RWPE2 (cell line): Measurements from ENCODE around the gene LRMDA.

Source experiments
- ATAC-seq: fragments of 200-7000 bp; cut with Tn5 transposase; 3 replicates; pipeline ENCODE4 v1.9.1; 2021; ENCODE audit warnings: low read depth
- DNase-seq: peaks from one replicate; pipeline ENCODE4 v3.0.0-alpha.2; 2020; ENCODE audit warnings: low spot score
- H3K27ac ChIP-seq: fragments of 450-650 bp; 2 replicates; pipeline ENCODE4 v1.5.1; 2017; ENCODE audit warnings: mild to moderate bottlenecking; ENCODE audit not compliant: poor library complexity, severe bottlenecking
- H3K27me3 ChIP-seq: fragments of 250-450 bp; sonication (Bioruptor Pico); 2 replicates; pipeline ENCODE4 v1.5.1; 2021; ENCODE audit warnings: mild to moderate bottlenecking, moderate library complexity; ENCODE audit not compliant: insufficient read depth, poor library complexity, severe bottlenecking
- H3K36me3 ChIP-seq: fragments of 250-450 bp; sonication (Bioruptor Pico); 2 replicates; pipeline ENCODE4 v1.5.1; 2020; ENCODE audit warnings: low read depth, mild to moderate bottlenecking, moderate library complexity
- H3K4me1 ChIP-seq: fragments of 250-450 bp; sonication (Bioruptor Pico); 2 replicates; pipeline ENCODE4 v1.5.1; 2021; ENCODE audit warnings: mild to moderate bottlenecking, moderate library complexity; ENCODE audit not compliant: insufficient read depth, poor library complexity, severe bottlenecking
- H3K4me3 ChIP-seq: fragments of 250-450 bp; sonication (Bioruptor Pico); 2 replicates; pipeline ENCODE4 v1.5.1; 2021; ENCODE audit warnings: mild to moderate bottlenecking, moderate library complexity; ENCODE audit not compliant: severe bottlenecking
- H3K9me3 ChIP-seq: fragments of 250-450 bp; sonication (Bioruptor Pico); 2 replicates; pipeline ENCODE4 v1.5.1; 2021; ENCODE audit warnings: mild to moderate bottlenecking, moderate library complexity; ENCODE audit not compliant: severe bottlenecking
- TF ChIP-seq, protein P1 (sequence below): fragments of 450-650 bp; IDR thresholded peaks from one replicate; pipeline ENCODE4 v1.5.1; 2017; ENCODE audit warnings: mild to moderate bottlenecking, moderate library complexity; ENCODE audit not compliant: poor library complexity, severe bottlenecking

LRMDA gene

GRCh38 chr10:76149602-76150138 lies 718.2 kb downstream of the LRMDA start:
- DNase-seq (no peak), ATAC-seq (no peak)
- no peak overlapping the region for H3K4me3 ChIP-seq
- H3K27ac ChIP-seq, result no peak overlapping the region
- no peaks in the 10 kb centered on the region for H3K4me1 ChIP-seq
- no peaks in the 10 kb centered on the region for H3K36me3 ChIP-seq
- H3K9me3 ChIP-seq, result no peaks in the 10 kb centered on the region
- H3K27me3 ChIP-seq, result no peaks in the 10 kb centered on the region
- TF ChIP-seq, protein P1, sequence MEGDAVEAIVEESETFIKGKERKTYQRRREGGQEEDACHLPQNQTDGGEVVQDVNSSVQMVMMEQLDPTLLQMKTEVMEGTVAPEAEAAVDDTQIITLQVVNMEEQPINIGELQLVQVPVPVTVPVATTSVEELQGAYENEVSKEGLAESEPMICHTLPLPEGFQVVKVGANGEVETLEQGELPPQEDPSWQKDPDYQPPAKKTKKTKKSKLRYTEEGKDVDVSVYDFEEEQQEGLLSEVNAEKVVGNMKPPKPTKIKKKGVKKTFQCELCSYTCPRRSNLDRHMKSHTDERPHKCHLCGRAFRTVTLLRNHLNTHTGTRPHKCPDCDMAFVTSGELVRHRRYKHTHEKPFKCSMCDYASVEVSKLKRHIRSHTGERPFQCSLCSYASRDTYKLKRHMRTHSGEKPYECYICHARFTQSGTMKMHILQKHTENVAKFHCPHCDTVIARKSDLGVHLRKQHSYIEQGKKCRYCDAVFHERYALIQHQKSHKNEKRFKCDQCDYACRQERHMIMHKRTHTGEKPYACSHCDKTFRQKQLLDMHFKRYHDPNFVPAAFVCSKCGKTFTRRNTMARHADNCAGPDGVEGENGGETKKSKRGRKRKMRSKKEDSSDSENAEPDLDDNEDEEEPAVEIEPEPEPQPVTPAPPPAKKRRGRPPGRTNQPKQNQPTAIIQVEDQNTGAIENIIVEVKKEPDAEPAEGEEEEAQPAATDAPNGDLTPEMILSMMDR, result no peak

DNA sequence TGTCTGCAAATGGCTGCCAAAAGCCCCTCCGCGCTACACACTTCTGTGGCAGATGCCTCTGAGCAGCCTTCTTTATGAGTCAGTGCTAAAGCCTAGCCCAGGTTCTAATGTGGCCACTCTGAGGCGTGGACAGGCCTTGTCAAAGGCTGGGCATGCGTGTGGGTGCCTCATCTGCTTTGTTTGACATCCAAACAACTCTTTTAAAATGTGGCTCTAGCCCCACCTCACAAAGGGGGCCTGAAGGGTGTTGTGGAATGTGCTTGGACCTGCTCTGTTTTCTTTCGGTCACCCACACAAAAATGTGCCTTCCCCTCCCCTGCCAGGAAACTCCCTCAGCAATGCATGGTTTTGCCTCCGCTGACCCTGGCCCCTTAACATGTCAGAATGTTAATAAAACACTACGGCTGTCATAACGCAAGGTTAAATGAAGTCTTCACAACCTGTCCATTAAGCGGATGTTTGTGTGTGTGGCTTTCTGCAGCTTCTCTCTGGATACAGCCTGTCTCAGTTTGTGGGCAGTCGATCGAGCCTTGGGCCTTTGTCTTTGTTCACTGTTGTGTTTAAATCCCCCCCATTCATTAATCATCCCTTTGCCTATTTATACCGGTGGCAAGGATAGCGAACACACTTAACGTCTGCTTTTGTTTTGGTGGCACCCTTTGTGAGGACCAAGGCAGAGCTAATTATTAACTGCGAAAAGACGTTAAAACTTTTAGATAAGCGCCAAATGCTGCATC lies 718.9 kb downstream of the LRMDA start:
- no peak for DNase-seq
- H3K27ac ChIP-seq, result no peak overlapping the region
- H3K27me3 ChIP-seq, result peaks cover 4% of the 10 kb centered on the region
- peak; percentile 45; the same call in 1 of the 3 replicates for ATAC-seq
- H3K4me1 ChIP-seq, result no peaks in the 10 kb centered on the region
- TF ChIP-seq, protein P1, result no peak
- H3K4me3 ChIP-seq, result no peak overlapping the region
- H3K9me3 ChIP-seq, result no peaks in the 10 kb centered on the region
- H3K36me3 ChIP-seq, result no peaks in the 10 kb centered on the region

GRCh38 chr10:76150876-76151288 lies 719.5 kb downstream of the LRMDA start:
- Histone ChIP-seq H3K4me1 (no peaks in the 10 kb centered on the region), H3K27me3 (peaks cover 4% of the 10 kb centered on the region), H3K4me3 (no peak overlapping the region), H3K36me3 (no peaks in the 10 kb centered on the region), H3K9me3 (no peaks in the 10 kb centered on the region), H3K27ac (no peak overlapping the region)
- no peak for ATAC-seq
- TF ChIP-seq, protein P1, result no peak
- DNase-seq, result no peak

DNA sequence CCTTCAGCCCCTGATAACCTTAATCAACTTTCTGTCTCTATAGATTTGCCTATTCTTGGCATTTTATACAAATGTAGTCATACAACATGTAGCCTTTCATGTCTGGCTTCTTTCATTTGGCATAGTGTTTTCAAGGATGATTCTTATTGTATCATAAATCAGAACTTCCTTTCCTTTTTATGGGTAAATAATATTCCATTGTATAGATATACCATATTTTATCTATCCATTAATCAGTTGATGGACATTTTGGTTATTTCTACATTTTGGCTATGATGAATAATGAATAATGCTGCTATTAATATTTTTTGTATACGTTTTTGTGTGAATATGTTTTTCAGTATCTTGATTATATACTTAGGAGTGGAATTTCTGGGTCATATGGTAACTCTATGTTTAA lies 720.8 kb downstream of the LRMDA start:
- H3K4me1 ChIP-seq, result no peaks in the 10 kb centered on the region
- H3K9me3 ChIP-seq, result no peaks in the 10 kb centered on the region
- no peaks in the 10 kb centered on the region for H3K36me3 ChIP-seq
- no peak overlapping the region for H3K27ac ChIP-seq
- peaks cover 4% of the 10 kb centered on the region for H3K27me3 ChIP-seq
- TF ChIP-seq, protein P1, result no peak
- no peak for ATAC-seq
- no peak for DNase-seq
- no peak overlapping the region for H3K4me3 ChIP-seq

- no peak overlapping the region for H3K27ac ChIP-seq
- TF ChIP-seq, protein P1, result no peak
- no peak for DNase-seq
These were observed 724.5 kb downstream of the LRMDA start for GRCh38 chr10:76155961-76156360.

More at GRCh38 chr10:76155961-76156360, 724.5 kb downstream of the LRMDA start:
- Histone ChIP-seq H3K36me3 (no peaks in the 10 kb centered on the region), H3K27me3 (peaks cover 8% of the 10 kb centered on the region), H3K4me1 (no peaks in the 10 kb centered on the region), H3K9me3 (no peaks in the 10 kb centered on the region), H3K4me3 (no peak overlapping the region)
- no peak for ATAC-seq
